A673 (cell line): ENCODE data around the gene RHBDD2. TPM values are rescaled to one million over a fixed set of nuclear protein-coding genes. Genes with fewer than 3 reads are reported as not detected.

Experiments
- BruUV-seq: library from RNA; stranded (reverse); fragments of 400-500 nt; replicated peaks from 2 replicates; lab custom pipeline; 2021; lab: Mats Ljungman, UMichigan
- CTCF ChIA-PET: fragments of 300-600 bp; sonication (Branson Sonifier 250); formaldehyde crosslinking; loops from one replicate; lab custom pipeline; 2022; ENCODE audit warnings: antibody characterized with exemption; lab: Charles Lee
- POLR2A ChIA-PET: fragments of 300-600 bp; sonication (Branson Sonifier 250); formaldehyde crosslinking; loops from one replicate; lab custom pipeline; 2022; ENCODE audit warnings: antibody characterized with exemption; ENCODE audit not compliant: low non-redundant PET; lab: Charles Lee
- DNase-seq: peaks from one replicate; pipeline ENCODE4 v3.0.0-alpha.2; 2015; ENCODE audit warnings: low spot score
- H3K27ac ChIP-seq: fragments of 200-600 bp; sonication (generic); 2 replicates; pipeline ENCODE4 v1.5.1; 2016; ENCODE audit warnings: mixed run types, low read depth, mild to moderate bottlenecking, mixed read lengths, antibody characterized with exemption, low read length; ENCODE audit not compliant: poor library complexity, severe bottlenecking
- H3K27me3 ChIP-seq: fragments of 200-600 bp; sonication (generic); replicated peaks from 2 replicates; pipeline ENCODE4 v1.6.1; 2017; ENCODE audit warnings: mixed run types, low read depth, mild to moderate bottlenecking, mixed read lengths, antibody characterized with exemption, low read length; ENCODE audit not compliant: insufficient read depth, poor library complexity
- H3K36me3 ChIP-seq: fragments of 200-600 bp; sonication (generic); 2 replicates; pipeline ENCODE4 v1.6.1; 2016; ENCODE audit warnings: mixed run types, mild to moderate bottlenecking, mixed read lengths, antibody characterized with exemption, low read length; ENCODE audit not compliant: insufficient read depth, poor library complexity, severe bottlenecking
- H3K4me1 ChIP-seq: fragments of 200-600 bp; sonication (generic); 2 replicates; pipeline ENCODE4 v1.6.1; 2017; ENCODE audit warnings: mixed run types, mild to moderate bottlenecking, mixed read lengths, antibody characterized with exemption, low read length; ENCODE audit not compliant: insufficient read depth, poor library complexity, severe bottlenecking
- H3K4me3 ChIP-seq: fragments of 200-600 bp; sonication (generic); 2 replicates; pipeline ENCODE4 v1.5.1; 2016; ENCODE audit warnings: low read depth, mixed run types, mild to moderate bottlenecking, mixed read lengths, low read length; ENCODE audit not compliant: poor library complexity, severe bottlenecking
- H3K9me3 ChIP-seq: fragments of 200-600 bp; sonication (generic); 2 replicates; pipeline ENCODE4 v1.6.1; 2016; ENCODE audit warnings: mixed run types, low read depth, mild to moderate bottlenecking, mixed read lengths, antibody characterized with exemption, low read length; ENCODE audit not compliant: poor library complexity, severe bottlenecking
- EZH2 ChIP-seq: fragments of 200-600 bp; sonication (generic); IDR thresholded peaks from 2 replicates; pipeline ENCODE4 v1.6.1; 2017; ENCODE audit warnings: borderline replicate concordance, low read depth, mild to moderate bottlenecking, mixed read lengths, antibody characterized with exemption, low read length; ENCODE audit not compliant: poor library complexity, severe bottlenecking
- intact Hi-C: fragments of 100-400 bp; cut with micrococcal nuclease; formaldehyde crosslinking; loops from one replicate; pipeline ENCODE4 v1.10.0; 2022; ENCODE audit not compliant: unreplicated experiment
- microRNA-seq: library from miRNA; unstranded; fragments of <30 nt; microRNA quantifications from one replicate; pipeline ENCODE4 v1.2.0, GENCODE V29; 2021
- total RNA-seq: library from RNA; stranded (reverse); gene quantifications from 2 replicates; pipeline ENCODE4 v1.2.3, GENCODE V29; 2021
- TF ChIP-seq, protein P1 (sequence below): fragments of 300-800, 200-600 bp; sonication (generic); conservative IDR thresholded peaks from 2 replicates; pipeline ENCODE4 v1.5.1; 2017; ENCODE audit warnings: low read depth, mild to moderate bottlenecking, antibody characterized with exemption, low read length, moderate library complexity, mixed read lengths

RHBDD2 gene
- total RNA-seq, 1 experiment from 2014 or later = 86.5 TPM

DNA sequence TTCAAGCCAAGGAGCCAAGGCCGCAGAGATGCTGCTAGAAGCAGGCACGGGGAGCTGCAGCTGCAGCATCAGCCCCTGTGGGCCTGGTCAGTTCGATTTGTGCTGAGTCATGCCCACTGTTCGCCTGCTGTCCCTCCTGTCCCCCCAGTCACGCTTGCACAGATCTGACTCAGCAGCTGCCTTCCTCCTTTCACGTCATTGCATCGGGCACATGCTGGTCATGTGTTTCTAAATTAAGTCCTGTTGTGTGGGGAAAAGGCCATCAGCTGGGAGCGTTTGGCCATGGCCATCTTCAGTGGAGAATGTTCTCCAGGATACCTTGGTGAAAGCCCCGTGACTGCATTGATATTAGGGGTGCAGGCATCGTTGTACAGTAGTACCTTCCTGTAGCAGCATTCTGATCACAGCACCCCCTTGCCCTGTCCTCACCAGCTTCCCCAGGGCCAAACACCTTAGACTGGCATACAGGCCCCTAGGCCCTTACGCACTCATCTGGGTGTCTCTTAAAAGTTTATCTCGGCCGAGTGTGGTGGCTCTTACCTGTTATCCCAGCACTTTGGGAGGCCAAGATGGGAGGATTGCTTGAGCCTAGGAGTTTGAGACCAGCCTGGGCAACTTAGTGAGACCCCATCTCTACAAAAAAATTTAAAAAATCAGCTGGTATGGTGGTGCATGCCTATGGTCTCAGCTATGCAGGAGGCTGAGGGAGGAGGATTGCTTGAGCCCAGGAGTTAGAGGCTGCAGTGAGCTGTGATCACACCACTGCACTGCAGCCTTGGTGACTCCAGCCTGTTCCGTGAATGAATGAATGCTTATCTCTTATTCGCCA lies 59.3 kb downstream of the RHBDD2 start:
- ChIA-PET POLR2A (no interaction called here), CTCF (interaction anchor here (0.6 to 0.8 kb wide), 2 partner anchors 37 to 48 kb away, joined by 3 to 4 read pairs; no protein-coding TSS in a partner anchor)
- intact Hi-C loops = no loop called here
- H3K9me3 ChIP-seq = no peaks in the 10 kb centered on the region
- peak; percentile 23 for DNase-seq
- H3K4me3 ChIP-seq = no peak overlapping the region
- BruUV-seq = no TSS peak
- H3K27ac ChIP-seq = no peak overlapping the region
- H3K4me1 ChIP-seq = peaks cover 4% of the 10 kb centered on the region
- TF ChIP-seq, protein P1, sequence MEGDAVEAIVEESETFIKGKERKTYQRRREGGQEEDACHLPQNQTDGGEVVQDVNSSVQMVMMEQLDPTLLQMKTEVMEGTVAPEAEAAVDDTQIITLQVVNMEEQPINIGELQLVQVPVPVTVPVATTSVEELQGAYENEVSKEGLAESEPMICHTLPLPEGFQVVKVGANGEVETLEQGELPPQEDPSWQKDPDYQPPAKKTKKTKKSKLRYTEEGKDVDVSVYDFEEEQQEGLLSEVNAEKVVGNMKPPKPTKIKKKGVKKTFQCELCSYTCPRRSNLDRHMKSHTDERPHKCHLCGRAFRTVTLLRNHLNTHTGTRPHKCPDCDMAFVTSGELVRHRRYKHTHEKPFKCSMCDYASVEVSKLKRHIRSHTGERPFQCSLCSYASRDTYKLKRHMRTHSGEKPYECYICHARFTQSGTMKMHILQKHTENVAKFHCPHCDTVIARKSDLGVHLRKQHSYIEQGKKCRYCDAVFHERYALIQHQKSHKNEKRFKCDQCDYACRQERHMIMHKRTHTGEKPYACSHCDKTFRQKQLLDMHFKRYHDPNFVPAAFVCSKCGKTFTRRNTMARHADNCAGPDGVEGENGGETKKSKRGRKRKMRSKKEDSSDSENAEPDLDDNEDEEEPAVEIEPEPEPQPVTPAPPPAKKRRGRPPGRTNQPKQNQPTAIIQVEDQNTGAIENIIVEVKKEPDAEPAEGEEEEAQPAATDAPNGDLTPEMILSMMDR = no peak
- TF ChIP-seq EZH2 = no peak
- H3K36me3 ChIP-seq = no peaks in the 10 kb centered on the region
- no peaks in the 10 kb centered on the region for H3K27me3 ChIP-seq

Small RNA genes lying within 50 kb of the gene (microRNA-seq; reads per million reads assigned to microRNA genes)
- gene MIR4651 = 1.6 reads per million

Other genes with a start within 250 kb of the RHBDD2 start
- gene HIP1, start 140.1 kb upstream of the RHBDD2 start, total RNA-seq = 25.0 and 31.4 TPM in 2 replicates
- 0.84 TPM in 1 of 2 replicates, not detected in the other for gene CCL26, start 106.8 kb upstream of the RHBDD2 start, total RNA-seq
- not detected in 2 replicates for gene CCL24, start 65.2 kb upstream of the RHBDD2 start, total RNA-seq
- gene POR, start 36.1 kb downstream of the RHBDD2 start, total RNA-seq = 99.3 and 104 TPM in 2 replicates
- 18.7 and 18.9 TPM in 2 replicates for gene TMEM120A, start 115.6 kb downstream of the RHBDD2 start, total RNA-seq
- gene STYXL1, start 169.0 kb downstream of the RHBDD2 start, total RNA-seq = 36.3 and 40.3 TPM in 2 replicates
- 316 and 343 TPM in 2 replicates for gene MDH2, start 169.1 kb downstream of the RHBDD2 start, total RNA-seq